NCI-H128 (cell line): ENCODE measurements around the gene JAK1.
"Not testable (repeated sequence)": the region's sequence is repeated elsewhere in the genome, so short reads cannot be mapped to it uniquely, and the experiment has no call there.

Experiments used
- DNase-seq: peaks from one replicate; lab custom pipeline; 2025; ENCODE audit not compliant: unreplicated experiment; lab: John Stamatoyannopoulos, UW

JAK1 gene

GRCh38 chr1:64966158-64966971, at the start of gene JAK1:
Gene JAK1 (minus strand): TSS chr1:64966549. CDS start chr1:64886264, 80,285 bp downstream.
- DNase-seq = peak; percentile 71

- DNase-seq = no peak
These were observed 48.0 kb upstream of the JAK1 start for GRCh38 chr1:65014321-65014720.

GRCh38 chr1:65011983-65012382, 45.6 kb upstream of the JAK1 start:
- DNase-seq = no peak

GRCh38 chr1:65009724-65010420, 43.5 kb upstream of the JAK1 start:
- no peak for DNase-seq

GRCh38 chr1:65009176-65009575, 42.8 kb upstream of the JAK1 start:
- DNase-seq = no peak

- no peak for DNase-seq
These were observed 40.5 kb upstream of the JAK1 start for GRCh38 chr1:65006806-65007205.

GRCh38 chr1:65003316-65003664, 36.9 kb upstream of the JAK1 start:
- DNase-seq = no peak

- DNase-seq = no peak
These were observed 36.4 kb upstream of the JAK1 start for GRCh38 chr1:65002508-65003315.

GRCh38 chr1:65002156-65002507, 35.8 kb upstream of the JAK1 start:
- DNase-seq = no peak

GRCh38 chr1:65001231-65001792, 35.0 kb upstream of the JAK1 start:
- no peak for DNase-seq

- not testable (repeated sequence) for DNase-seq
These were observed 32.1 kb upstream of the JAK1 start for GRCh38 chr1:64998425-64998948.

GRCh38 chr1:64996541-64997257, 30.4 kb upstream of the JAK1 start:
- no peak for DNase-seq

GRCh38 chr1:64995316-64995715, 29.0 kb upstream of the JAK1 start:
- no peak for DNase-seq

- no peak for DNase-seq
These were observed 20.8 kb upstream of the JAK1 start for GRCh38 chr1:64986903-64987871.

- no peak for DNase-seq
These were observed 18.4 kb upstream of the JAK1 start for GRCh38 chr1:64984737-64985136.

GRCh38 chr1:64984106-64984505, 17.8 kb upstream of the JAK1 start:
- DNase-seq = no peak

- DNase-seq = no peak
These were observed 16.8 kb upstream of the JAK1 start for GRCh38 chr1:64983110-64983509.

GRCh38 chr1:64981601-64982533, 15.5 kb upstream of the JAK1 start:
- DNase-seq = no peak
